Measurements from ENCODE around the gene ANG.

The ANG gene

GRCh38 chr14:20679907-20680306 is 8.7 kb upstream of the ANG start:
- DNase-seq = no peak

- no peak for DNase-seq
Observed at GRCh38 chr14:20680363-20680762, 8.2 kb upstream of the ANG start.

GRCh38 chr14:20680843-20681347 is 7.7 kb upstream of the ANG start:
- no peak for DNase-seq

GRCh38 chr14:20681348-20682126 is 7.0 kb upstream of the ANG start:
- DNase-seq = peak; percentile 75

- no peak for DNase-seq
Observed at GRCh38 chr14:20682127-20682434, 6.5 kb upstream of the ANG start.

GRCh38 chr14:20682435-20683124 is 6.0 kb upstream of the ANG start:
- peak; percentile 75 for DNase-seq

- DNase-seq = peak; percentile 60
Observed at GRCh38 chr14:20683125-20683890, 5.3 kb upstream of the ANG start.

- peak; percentile 69 for DNase-seq
Observed at GRCh38 chr14:20683891-20684661, 4.5 kb upstream of the ANG start, which contains the start of gene RNASE4. RNASE4 (plus strand) TSS chr14:20684560; CDS start chr14:20699372, 14,812 bp downstream.

- DNase-seq = no peak
Observed at GRCh38 chr14:20684662-20685456, 3.7 kb upstream of the ANG start.

GRCh38 chr14:20686386-20687143 is 2.0 kb upstream of the ANG start:
- DNase-seq = no peak

GRCh38 chr14:20687362-20688166 is 1.0 kb upstream of the ANG start:
- DNase-seq = no peak

GRCh38 chr14:20690848-20691640 is 2.5 kb downstream of the ANG start:
- DNase-seq = no peak

- DNase-seq = no peak
Observed at GRCh38 chr14:20692116-20692751, 3.7 kb downstream of the ANG start.

- DNase-seq = no peak
Observed at GRCh38 chr14:20696764-20697163, 8.2 kb downstream of the ANG start.

- peak; percentile 52 for DNase-seq
Observed at GRCh38 chr14:20697273-20698017, 8.9 kb downstream of the ANG start.

GRCh38 chr14:20698018-20698329 is 9.4 kb downstream of the ANG start:
- no peak for DNase-seq

GRCh38 chr14:20698934-20699333 is 10.4 kb downstream of the ANG start:
- DNase-seq = no peak

- no peak for DNase-seq
Observed at GRCh38 chr14:20699931-20700330, 11.4 kb downstream of the ANG start.

All from activated effector memory CD4-positive, alpha-beta T cell treated with Interleukin-2 at 50 U/mL for 16 hours (primary cell).